GM10266 (cell line): Measurements from ENCODE around the gene ADARB2.

Experiments
- DNase-seq: peaks from one replicate; pipeline ENCODE4 v3.0.0; 2012; ENCODE audit errors: extremely low spot score
- CTCF ChIP-seq: IDR thresholded peaks from 2 replicates; pipeline ENCODE4 v1.5.1; 2012; ENCODE audit warnings: mild to moderate bottlenecking, low read depth; ENCODE audit not compliant: control insufficient read depth, insufficient read depth; ENCODE audit errors: missing control alignments

ADARB2 gene

GRCh38 chr10:1183701-1184100 lies 553.6 kb downstream of the ADARB2 start:
- DNase-seq = no peak
- TF ChIP-seq CTCF = no peak

GRCh38 chr10:1183033-1183396 lies 554.3 kb downstream of the ADARB2 start:
- no peak for TF ChIP-seq CTCF

GRCh38 chr10:1182280-1183032 lies 554.9 kb downstream of the ADARB2 start:
- TF ChIP-seq CTCF = no peak
- DNase-seq = no peak

More at GRCh38 chr10:1183033-1183396, 554.3 kb downstream of the ADARB2 start:
- DNase-seq = no peak

- no peak for DNase-seq
- TF ChIP-seq CTCF = no peak
These were observed 556.5 kb downstream of the ADARB2 start for GRCh38 chr10:1180836-1181235.

GRCh38 chr10:1180071-1180730 lies 557.1 kb downstream of the ADARB2 start:
- TF ChIP-seq CTCF = no peak
- DNase-seq = no peak

- no peak for DNase-seq
- no peak for TF ChIP-seq CTCF
These were observed 557.8 kb downstream of the ADARB2 start for GRCh38 chr10:1179346-1180070.

GRCh38 chr10:1178506-1178905 lies 558.8 kb downstream of the ADARB2 start:
- no peak for TF ChIP-seq CTCF
- no peak for DNase-seq
